Uterus (tissue), 4 donors: Measurements from ENCODE around the gene CBLB. TPM values are rescaled to one million over a fixed set of nuclear protein-coding genes. Genes with fewer than 3 reads are reported as not detected.

Experiments used
- DNase-seq, 2 donors: peaks; one replicate each; pipeline ENCODE4 v3.0.0-alpha.2; 2019 to 2020
- H3K27ac ChIP-seq, 2 donors: fragments of 200-600 bp; sonication (generic); 1 replicate in 1 of 2; 2 replicates in 1 of 2; pipeline ENCODE4 v1.5.1; 2016 to 2018
- H3K27me3 ChIP-seq, 2 donors: fragments of 200-600 bp; sonication (generic); one replicate each; pipeline ENCODE4 v1.5.1; 2018 to 2019; ENCODE audit warnings: control low read depth in 1 of 2
- H3K36me3 ChIP-seq, 2 donors: fragments of 200-600 bp; sonication (generic); one replicate each; pipeline ENCODE4 v1.5.1; 2019; ENCODE audit warnings: control low read depth in 1 of 2
- H3K4me1 ChIP-seq, 2 donors: fragments of 200-600 bp; sonication (generic); one replicate each; pipeline ENCODE4 v1.5.1; 2018 to 2019; ENCODE audit warnings: control low read depth in 1 of 2
- H3K4me3 ChIP-seq, 2 donors: fragments of 200-600 bp; sonication (generic); 1 replicate in 1 of 2; 2 replicates in 1 of 2; pipeline ENCODE4 v1.5.1; 2018 to 2019; ENCODE audit warnings: mild to moderate bottlenecking in 1 of 2
- H3K9me3 ChIP-seq, 2 donors: fragments of 200-600 bp; sonication (generic); one replicate each; pipeline ENCODE4 v1.5.1; 2019; ENCODE audit warnings: control low read depth in 1 of 2
- CTCF ChIP-seq, 4 experiments: fragments of 200-600 bp in 2 of 4; fragments of 450-650 bp in 2 of 4; sonication (generic) in 2 of 4; IDR thresholded peaks; one replicate each; pipeline ENCODE4 v1.5.1; 2016 to 2019; ENCODE audit warnings: antibody characterized with exemption in 4 of 4, mild to moderate bottlenecking in 2 of 4, moderate library complexity in 1 of 4
- POLR2A ChIP-seq, 2 donors: fragments of 450-650 bp; IDR thresholded peaks; one replicate each; pipeline ENCODE4 v1.6.1; 2016; ENCODE audit warnings: antibody characterized with exemption in 2 of 2, mild to moderate bottlenecking in 1 of 2, moderate library complexity in 1 of 2
- intact Hi-C: fragments of 100-400 bp; cut with DNase I; formaldehyde crosslinking; loops from one replicate; pipeline ENCODE4 v1.15.1; 2023; ENCODE audit warnings: low total_unique reads
- total RNA-seq, 4 donors: library from RNA; depleted of rRNA in 3 of 4; stranded (reverse); fragments of >200 nt in 3 of 4; gene quantifications; one replicate each; pipeline versions ENCODE4 v1.1.0 to v1.2.4, GENCODE V29; 2014 to 2023
- donor health status: DM: yes; HTN: yes; CAD: no.

CBLB gene
- total RNA-seq, 4 donors from 2014 or later = 26.1 to 86.2 (median 44.5) TPM

GRCh38 chr3:105775368-105775767 is 93.4 kb downstream of the CBLB start:
- TF ChIP-seq POLR2A (IDR thresholded peaks at IDR 0.05) (no peak), CTCF (IDR thresholded peaks at IDR 0.05) (no peak)

GRCh38 chr3:105774444-105775180 is 94.2 kb downstream of the CBLB start:
- H3K9me3 ChIP-seq = no peaks in the 10 kb centered on the region
- H3K27ac ChIP-seq = peak overlapping the region in 1 of 2 donors; percentile 40
- H3K4me1 ChIP-seq = no peaks in the 10 kb centered on the region
- intact Hi-C loops = no loop called here
- TF ChIP-seq POLR2A (IDR thresholded peaks at IDR 0.05) (no peak), CTCF (IDR thresholded peaks at IDR 0.05) (no peak)
- no peaks in the 10 kb centered on the region for H3K27me3 ChIP-seq
- no peak for DNase-seq
- H3K36me3 ChIP-seq = no peaks in the 10 kb centered on the region
- H3K4me3 ChIP-seq = no peak overlapping the region

More at GRCh38 chr3:105775368-105775767, 93.4 kb downstream of the CBLB start:
- Histone ChIP-seq H3K4me3 (no peak overlapping the region), H3K9me3 (no peaks in the 10 kb centered on the region), H3K4me1 (no peaks in the 10 kb centered on the region), H3K27ac (peak overlapping the region in 1 of 2 donors; percentile 40), H3K27me3 (no peaks in the 10 kb centered on the region), H3K36me3 (no peaks in the 10 kb centered on the region)
- DNase-seq = no peak
- intact Hi-C loops = no loop called here

- H3K27me3 ChIP-seq = no peaks in the 10 kb centered on the region
- no peak for DNase-seq
- H3K4me3 ChIP-seq = no peak overlapping the region
- H3K9me3 ChIP-seq = no peaks in the 10 kb centered on the region
- no peak overlapping the region for H3K27ac ChIP-seq
- TF ChIP-seq CTCF (IDR thresholded peaks at IDR 0.05) (no peak), POLR2A (IDR thresholded peaks at IDR 0.05) (no peak)
- H3K36me3 ChIP-seq = no peaks in the 10 kb centered on the region
- intact Hi-C loops = no loop called here
- no peaks in the 10 kb centered on the region for H3K4me1 ChIP-seq
Observed at GRCh38 chr3:105773291-105773690, 95.5 kb downstream of the CBLB start.

GRCh38 chr3:105772635-105773034 is 96.2 kb downstream of the CBLB start:
- no peaks in the 10 kb centered on the region for H3K27me3 ChIP-seq
- no peaks in the 10 kb centered on the region for H3K9me3 ChIP-seq
- intact Hi-C loops = no loop called here
- H3K4me3 ChIP-seq = no peak overlapping the region
- H3K36me3 ChIP-seq = no peaks in the 10 kb centered on the region
- H3K27ac ChIP-seq = no peak overlapping the region
- no peak for DNase-seq
- TF ChIP-seq POLR2A (IDR thresholded peaks at IDR 0.05) (no peak), CTCF (IDR thresholded peaks at IDR 0.05) (no peak)
- no peaks in the 10 kb centered on the region for H3K4me1 ChIP-seq

GRCh38 chr3:105771392-105771791 is 97.4 kb downstream of the CBLB start:
- H3K4me1 ChIP-seq = no peaks in the 10 kb centered on the region
- intact Hi-C loops = no loop called here
- no peak for TF ChIP-seq POLR2A (IDR thresholded peaks at IDR 0.05)
- no peak for TF ChIP-seq CTCF (IDR thresholded peaks at IDR 0.05)
- no peak for DNase-seq
- H3K36me3 ChIP-seq = no peaks in the 10 kb centered on the region
- H3K27ac ChIP-seq = no peak overlapping the region
- no peaks in the 10 kb centered on the region for H3K9me3 ChIP-seq
- no peak overlapping the region for H3K4me3 ChIP-seq
- no peaks in the 10 kb centered on the region for H3K27me3 ChIP-seq
